Measurements from ENCODE around the gene CTSF. TPM values are rescaled to one million over a fixed set of nuclear protein-coding genes. Genes with fewer than 3 reads are reported as not detected.

Gene CTSF
- total RNA-seq, 2 experiments from 2014 or later, result 0.70 to 0.90 TPM

DNA sequence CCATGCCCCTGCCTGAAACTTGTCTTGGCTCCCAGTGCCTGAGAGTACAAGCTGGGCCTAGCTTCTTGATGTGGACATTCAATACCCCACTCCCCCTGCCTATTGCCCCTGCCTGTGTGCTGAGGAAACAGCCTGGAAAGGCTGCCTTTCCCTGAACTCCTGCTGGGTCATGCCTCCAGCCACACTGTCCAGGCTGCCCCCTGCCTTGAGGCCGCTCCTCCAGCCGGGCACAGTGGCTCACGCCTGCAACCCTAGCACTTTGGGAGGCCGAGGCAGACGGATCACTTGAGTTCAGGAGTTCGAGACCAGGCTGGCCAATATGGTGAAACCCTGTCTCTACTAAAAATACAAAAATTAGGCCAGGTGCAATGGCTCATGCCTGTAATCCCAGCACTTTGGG, 34.7 kb upstream of the CTSF start:
- POLR2A ChIA-PET, result interaction anchor here (1.1 to 1.2 kb wide), 2 partner anchors 13 to 16 kb away, joined by 3 to 4 read pairs; partner anchors contain the start of gene RBM14
- Mint-ChIP-seq H3K4me3 (no peak overlapping the region), H3K27me3 (ENCODE audit: low read depth) (no peaks in the 10 kb centered on the region), H3K9me3 (ENCODE audit: insufficient read depth) (no peaks in the 10 kb centered on the region), H3K36me3 (ENCODE audit: low read depth) (peaks cover 16% of the 10 kb centered on the region), H3K4me1 (ENCODE audit: low read depth) (no peaks in the 10 kb centered on the region), H3K27ac (peak overlapping the region; percentile 15)
- no peak for ATAC-seq
- no peak for DNase-seq
- CTCF ChIA-PET, result no interaction called here

DNA sequence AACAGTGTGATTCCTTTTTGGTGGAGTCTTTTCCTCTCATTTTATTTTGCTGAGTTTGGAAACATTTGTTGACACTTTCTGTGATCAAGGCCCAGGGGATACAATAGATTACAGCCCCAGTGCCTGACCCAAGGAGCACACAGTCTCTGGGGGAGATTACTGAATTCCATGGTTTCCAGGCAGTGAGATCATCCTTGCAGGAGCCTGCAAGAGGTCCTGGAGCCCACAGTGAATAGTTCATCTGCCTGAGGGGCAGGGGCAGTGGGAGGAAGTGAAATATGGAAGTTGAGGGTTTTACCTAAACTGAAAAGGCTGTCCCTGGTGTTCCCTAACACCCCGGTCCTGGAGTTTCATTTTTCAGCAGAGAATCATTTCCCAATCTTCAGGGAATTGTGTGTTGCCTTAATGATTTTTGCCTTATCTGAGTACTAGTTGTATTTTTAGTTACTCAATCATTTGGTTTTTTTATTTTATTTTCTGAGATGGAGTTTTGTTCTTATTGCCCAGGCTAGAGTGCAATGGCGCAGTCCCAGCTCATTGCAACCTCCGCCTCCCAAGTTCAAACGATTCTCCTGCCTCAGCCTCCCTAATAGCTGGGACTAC, 32.3 kb upstream of the CTSF start:
- Mint-ChIP-seq H3K27me3 (ENCODE audit: low read depth) (no peaks in the 10 kb centered on the region), H3K27ac (no peak overlapping the region), H3K4me3 (no peak overlapping the region), H3K4me1 (ENCODE audit: low read depth) (peaks cover 3% of the 10 kb centered on the region), H3K9me3 (ENCODE audit: insufficient read depth) (no peaks in the 10 kb centered on the region), H3K36me3 (ENCODE audit: low read depth) (peaks cover 10% of the 10 kb centered on the region)
- no peak for ATAC-seq
- no peak for DNase-seq
- CTCF ChIA-PET, result no interaction called here
- POLR2A ChIA-PET, result interaction anchor here (0.8 kb wide), 1 partner anchor 21 kb away, joined by 3 read pairs; no protein-coding TSS in a partner anchor

DNA sequence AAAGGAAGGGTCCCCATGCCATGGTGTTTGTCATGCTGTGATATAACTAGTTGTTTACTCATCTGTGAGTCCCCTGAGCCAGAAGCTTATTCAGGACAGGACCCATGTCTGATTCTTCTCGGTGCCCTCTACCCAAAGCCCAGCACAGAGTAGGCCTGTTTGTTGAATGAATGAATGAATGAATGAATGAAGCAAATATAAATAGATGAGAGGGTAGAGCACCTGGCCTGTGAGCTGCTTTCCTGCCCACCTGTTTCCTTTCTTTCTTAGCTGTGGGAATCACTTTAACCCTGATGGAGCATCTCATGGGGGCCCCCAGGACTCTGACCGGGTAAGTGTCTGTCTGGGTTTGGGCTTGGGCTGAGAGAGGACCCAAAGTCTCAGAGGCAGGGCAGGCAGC, 31.8 kb upstream of the CTSF start:
- POLR2A ChIA-PET, result interaction anchor here (0.8 kb wide), 1 partner anchor 17 kb away, joined by 3 read pairs; the partner anchor contains the start of gene RBM14
- ATAC-seq, result no peak
- Mint-ChIP-seq H3K9me3 (ENCODE audit: insufficient read depth) (no peaks in the 10 kb centered on the region), H3K4me1 (ENCODE audit: low read depth) (peaks cover 8% of the 10 kb centered on the region), H3K36me3 (ENCODE audit: low read depth) (peaks cover 10% of the 10 kb centered on the region), H3K27ac (no peak overlapping the region), H3K27me3 (ENCODE audit: low read depth) (no peaks in the 10 kb centered on the region), H3K4me3 (no peak overlapping the region)
- CTCF ChIA-PET, result interaction anchor here (0.7 kb wide), 1 partner anchor 175 kb away, joined by 3 read pairs; no protein-coding TSS in a partner anchor
- no peak for DNase-seq

DNA sequence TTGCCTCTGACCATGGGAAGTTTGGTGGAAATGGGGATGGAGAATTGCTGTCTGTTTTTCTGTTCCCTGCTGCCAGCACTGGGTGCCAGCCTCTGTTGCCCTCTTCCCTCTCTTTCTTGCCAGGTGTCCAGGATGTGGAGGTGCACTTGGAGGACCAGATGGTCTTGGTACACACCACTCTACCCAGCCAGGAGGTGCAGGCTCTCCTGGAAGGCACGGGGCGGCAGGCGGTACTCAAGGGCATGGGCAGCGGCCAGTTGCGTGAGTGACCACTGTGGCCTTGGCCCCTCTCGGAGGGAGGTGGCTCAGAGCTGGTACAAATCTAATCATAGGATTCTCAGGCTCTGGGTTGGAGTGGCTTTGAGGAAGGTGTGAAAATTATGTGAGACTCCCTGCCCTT, 30.6 kb upstream of the CTSF start:
- no peak overlapping the region for H3K4me3 Mint-ChIP-seq
- H3K27ac Mint-ChIP-seq, result no peak overlapping the region
- H3K36me3 Mint-ChIP-seq (ENCODE audit: low read depth), result peaks cover 10% of the 10 kb centered on the region
- H3K27me3 Mint-ChIP-seq (ENCODE audit: low read depth), result no peaks in the 10 kb centered on the region
- CTCF ChIA-PET, result no interaction called here
- peaks cover 18% of the 10 kb centered on the region for H3K4me1 Mint-ChIP-seq (ENCODE audit: low read depth)
- ATAC-seq, result no peak
- POLR2A ChIA-PET, result interaction anchor here (0.7 to 0.8 kb wide), 2 partner anchors 9 to 44 kb away, joined by 3 read pairs; no protein-coding TSS in a partner anchor
- H3K9me3 Mint-ChIP-seq (ENCODE audit: insufficient read depth), result no peaks in the 10 kb centered on the region
- DNase-seq, result no peak

DNA sequence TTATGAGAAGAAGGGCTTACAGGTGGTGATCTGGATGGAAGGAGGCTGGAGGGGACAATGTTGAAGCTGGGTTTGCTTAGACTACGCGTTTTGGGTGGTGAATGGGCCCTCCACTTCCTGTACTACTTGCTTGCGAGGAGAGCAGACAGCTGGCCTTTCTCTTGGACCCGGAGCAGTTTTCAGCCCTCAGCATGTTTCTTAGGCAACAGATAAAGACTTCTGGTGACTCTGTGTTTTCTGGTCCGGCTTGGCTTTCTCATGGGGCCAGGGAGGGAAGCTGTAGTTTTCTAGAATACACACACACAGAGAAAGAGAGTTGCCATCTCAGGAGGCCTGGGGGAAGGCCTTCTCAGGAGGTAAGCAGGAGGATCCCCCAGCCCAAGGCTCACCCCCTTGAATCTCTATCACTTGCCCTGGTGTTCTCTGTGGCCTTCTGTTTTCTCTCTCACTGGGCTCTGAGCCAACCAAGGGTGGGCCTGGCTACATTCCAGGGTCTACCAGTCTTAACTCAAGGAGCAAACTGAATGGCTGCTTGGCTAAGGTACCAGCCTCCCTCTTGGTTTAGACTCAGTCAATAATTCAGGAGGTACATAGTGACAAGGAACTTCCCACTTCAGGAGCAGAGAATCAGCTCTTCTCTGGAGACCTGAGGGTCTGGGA, 27.0 kb upstream of the CTSF start:
- H3K36me3 Mint-ChIP-seq (ENCODE audit: low read depth), result peaks cover 9% of the 10 kb centered on the region
- peak; percentile 47 for DNase-seq
- POLR2A ChIA-PET, result interaction anchor here (0.6 to 3.0 kb wide), 6 partner anchors 10 to 248 kb away, joined by 3 to 35 read pairs (median 4); partner anchors contain the start of genes RBM14, RBM4 and RCE1
- ATAC-seq, result peak; percentile 3
- CTCF ChIA-PET, result interaction anchor here (0.8 to 7.9 kb wide), 7 partner anchors 15 to 104 kb away, joined by 3 to 63 read pairs (median 8); partner anchors contain the start of genes RBM4, RBM4B and ZDHHC24
- peaks cover 37% of the 10 kb centered on the region for H3K4me1 Mint-ChIP-seq (ENCODE audit: low read depth)
- no peaks in the 10 kb centered on the region for H3K27me3 Mint-ChIP-seq (ENCODE audit: low read depth)
- H3K27ac Mint-ChIP-seq, result peak overlapping the region; percentile 81
- H3K4me3 Mint-ChIP-seq, result peak overlapping the region; percentile 46
- no peaks in the 10 kb centered on the region for H3K9me3 Mint-ChIP-seq (ENCODE audit: insufficient read depth)

DNA sequence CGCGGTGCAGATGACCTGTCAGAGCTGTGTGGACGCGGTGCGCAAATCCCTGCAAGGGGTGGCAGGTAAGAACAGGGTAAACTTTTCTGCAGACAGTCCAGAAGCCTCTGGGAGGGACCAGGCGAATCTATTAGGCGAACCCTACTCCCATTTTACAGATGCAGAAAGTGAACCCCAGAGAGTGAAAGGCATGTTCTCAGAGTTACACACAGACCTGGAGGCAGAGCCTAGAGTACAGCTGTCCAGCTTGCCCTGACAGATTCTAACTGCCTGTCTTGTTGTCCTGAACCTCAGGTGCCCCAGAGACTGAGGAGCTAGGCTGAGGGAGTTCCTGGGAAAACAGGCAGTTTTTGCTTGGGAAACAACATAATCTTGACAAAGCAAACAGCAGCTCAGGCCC, 25.2 kb upstream of the CTSF start:
- DNase-seq (no peak), ATAC-seq (no peak)
- peaks cover 4% of the 10 kb centered on the region for H3K36me3 Mint-ChIP-seq (ENCODE audit: low read depth)
- peak overlapping the region; percentile 98 for H3K27ac Mint-ChIP-seq
- no peaks in the 10 kb centered on the region for H3K9me3 Mint-ChIP-seq (ENCODE audit: insufficient read depth)
- CTCF ChIA-PET, result interaction anchor here (0.7 to 7.9 kb wide), 8 partner anchors 10 to 84 kb away, joined by 3 to 63 read pairs (median 6); partner anchors contain the start of genes RBM14, RBM4B and ZDHHC24
- H3K27me3 Mint-ChIP-seq (ENCODE audit: low read depth), result no peaks in the 10 kb centered on the region
- POLR2A ChIA-PET, result interaction anchor here (0.8 to 3.0 kb wide), 5 partner anchors 16 to 46 kb away, joined by 3 to 35 read pairs (median 6); partner anchors contain the start of genes RBM14 and RBM4
- H3K4me3 Mint-ChIP-seq, result peak overlapping the region; percentile 100
- H3K4me1 Mint-ChIP-seq (ENCODE audit: low read depth), result peaks cover 37% of the 10 kb centered on the region

DNA sequence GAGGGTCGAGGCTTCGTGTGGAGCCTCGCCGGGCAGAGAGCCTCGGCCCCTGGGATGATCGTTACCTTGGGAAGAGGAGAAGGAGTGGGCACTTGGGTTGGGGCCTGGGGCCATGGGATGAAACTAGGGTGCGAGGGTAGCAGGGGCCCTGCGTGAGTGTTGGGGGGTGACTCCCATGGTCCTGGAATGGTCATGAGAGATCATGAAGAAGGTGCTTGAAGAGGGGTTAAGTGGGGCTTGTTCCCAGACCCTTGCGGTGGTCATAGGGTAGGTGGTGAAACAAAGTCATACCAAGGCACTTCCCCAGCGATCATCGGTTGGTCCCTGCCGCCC, 24.9 kb upstream of the CTSF start:
- DNase-seq (no peak), ATAC-seq (no peak)
- Mint-ChIP-seq H3K36me3 (ENCODE audit: low read depth) (peaks cover 3% of the 10 kb centered on the region), H3K4me3 (peak overlapping the region; percentile 100), H3K4me1 (ENCODE audit: low read depth) (peaks cover 37% of the 10 kb centered on the region), H3K27me3 (ENCODE audit: low read depth) (no peaks in the 10 kb centered on the region), H3K27ac (peak overlapping the region; percentile 98), H3K9me3 (ENCODE audit: insufficient read depth) (no peaks in the 10 kb centered on the region)
- ChIA-PET POLR2A (interaction anchor here (0.8 to 3.0 kb wide), 8 partner anchors 17 to 221 kb away, joined by 3 to 35 read pairs (median 5); partner anchors contain the start of genes RBM14, RBM4 and SLC29A2), CTCF (interaction anchor here (1.0 to 7.9 kb wide), 15 partner anchors 12 to 249 kb away, joined by 3 to 63 read pairs (median 5); partner anchors contain the start of genes CTSF, RBM14, RBM4 and RBM4B)

DNA sequence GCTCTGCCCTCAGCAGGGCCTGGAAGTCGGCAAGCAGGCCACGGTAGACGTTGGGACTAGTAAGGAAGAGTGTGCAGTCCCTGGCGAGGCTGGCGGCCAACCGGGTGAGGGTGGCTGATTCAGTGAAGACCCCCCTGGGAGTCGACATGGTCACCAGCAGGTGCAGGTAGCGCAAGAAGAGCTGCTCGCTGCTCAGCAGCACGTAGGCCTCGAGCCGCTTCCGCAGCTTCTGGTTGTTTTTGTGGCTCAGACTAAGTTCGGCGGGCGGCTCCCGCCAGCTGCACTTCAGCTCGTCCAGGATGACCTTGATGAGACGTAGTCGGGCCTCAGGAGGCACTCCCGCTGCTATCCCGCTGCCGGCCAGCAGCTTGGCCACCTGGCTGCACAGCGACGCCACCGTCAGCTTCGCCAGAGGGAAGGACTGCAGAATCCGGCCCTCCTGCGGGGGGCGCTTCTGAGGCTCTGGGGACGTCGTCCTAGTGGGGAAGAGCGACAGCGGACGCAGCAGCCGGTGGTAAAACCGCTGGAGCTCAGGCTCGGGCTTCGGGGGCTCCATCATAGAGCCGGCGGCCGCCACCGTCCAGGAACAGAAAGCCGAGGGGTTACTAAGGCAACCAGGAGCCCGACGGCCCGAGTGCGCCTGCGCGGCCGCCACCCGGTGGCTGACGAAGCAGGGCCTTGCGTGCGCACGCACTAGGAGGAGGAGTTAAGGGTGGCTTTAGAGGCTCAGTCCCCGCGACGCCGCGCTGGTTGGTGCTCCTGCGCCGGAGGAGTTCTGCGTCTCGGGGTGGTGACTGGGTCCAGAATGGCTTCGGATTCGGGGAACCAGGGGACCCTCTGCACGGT, 24.3 kb upstream of the CTSF start, which contains the start of the genes CCDC87 and CCS:
Gene CCDC87, minus strand, starts transcription at position 607 of the 846 bp plus-strand sequence. Its CDS starts 48 bp downstream, at position 559.
Gene CCS, plus strand, starts transcription at position 729 of the 846 bp plus-strand sequence. Its CDS starts 77 bp downstream, at position 806.
- H3K9me3 Mint-ChIP-seq (ENCODE audit: insufficient read depth), result no peaks in the 10 kb centered on the region
- peaks cover 3% of the 10 kb centered on the region for H3K36me3 Mint-ChIP-seq (ENCODE audit: low read depth)
- DNase-seq, result peak; percentile 99
- ChIA-PET POLR2A (interaction anchor here (0.6 to 2.5 kb wide), 8 partner anchors 24 to 221 kb away, joined by 3 to 10 read pairs (median 4); partner anchors contain the start of genes RBM14, RBM4 and SLC29A2), CTCF (interaction anchor here (0.8 to 7.9 kb wide), 21 partner anchors 9 to 249 kb away, joined by 3 to 63 read pairs (median 5); partner anchors contain the start of genes CTSF, DPP3, RBM14 and RBM4)
- peak; percentile 97 for ATAC-seq
- peak within 1 kb of the TSS; percentile 98 for H3K27ac Mint-ChIP-seq
- peak within 1 kb of the TSS; percentile 100 for H3K4me3 Mint-ChIP-seq
- H3K27me3 Mint-ChIP-seq (ENCODE audit: low read depth), result no peaks in the 10 kb centered on the region
- H3K4me1 Mint-ChIP-seq (ENCODE audit: low read depth), result peaks cover 37% of the 10 kb centered on the region

DNA sequence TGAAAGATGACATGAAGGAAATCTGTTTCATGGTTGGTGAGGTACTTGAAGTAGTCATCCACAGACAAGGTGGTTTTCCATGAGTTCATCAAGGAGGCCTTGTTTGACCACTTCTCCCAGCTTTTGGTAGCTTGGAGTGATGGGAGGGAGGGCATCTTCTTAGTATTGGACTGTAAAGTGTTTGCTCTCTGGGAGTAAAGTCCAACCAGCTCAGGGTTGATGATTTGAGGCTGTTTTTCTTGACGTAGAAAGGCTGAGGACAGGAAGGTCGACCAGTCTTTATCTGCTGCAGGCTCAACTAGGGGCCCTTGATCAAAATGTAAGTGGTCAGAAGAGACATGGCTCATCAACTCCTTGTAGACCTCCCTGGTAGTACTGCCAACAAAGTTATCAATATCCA, 22.8 kb upstream of the CTSF start:
- ATAC-seq, result no peak
- POLR2A ChIA-PET, result interaction anchor here (0.6 to 1.5 kb wide), 5 partner anchors 25 to 87 kb away, joined by 3 to 5 read pairs (median 3); partner anchors contain the start of genes RBM14 and RBM4B
- Mint-ChIP-seq H3K36me3 (ENCODE audit: low read depth) (peaks cover 3% of the 10 kb centered on the region), H3K4me3 (no peak overlapping the region), H3K27ac (no peak overlapping the region), H3K9me3 (ENCODE audit: insufficient read depth) (no peaks in the 10 kb centered on the region), H3K4me1 (ENCODE audit: low read depth) (peaks cover 37% of the 10 kb centered on the region), H3K27me3 (ENCODE audit: low read depth) (no peaks in the 10 kb centered on the region)
- CTCF ChIA-PET, result interaction anchor here (0.8 to 7.9 kb wide), 6 partner anchors 10 to 86 kb away, joined by 3 to 63 read pairs (median 8); partner anchors contain the start of genes RBM4 and RBM4B
- no peak for DNase-seq

DNA sequence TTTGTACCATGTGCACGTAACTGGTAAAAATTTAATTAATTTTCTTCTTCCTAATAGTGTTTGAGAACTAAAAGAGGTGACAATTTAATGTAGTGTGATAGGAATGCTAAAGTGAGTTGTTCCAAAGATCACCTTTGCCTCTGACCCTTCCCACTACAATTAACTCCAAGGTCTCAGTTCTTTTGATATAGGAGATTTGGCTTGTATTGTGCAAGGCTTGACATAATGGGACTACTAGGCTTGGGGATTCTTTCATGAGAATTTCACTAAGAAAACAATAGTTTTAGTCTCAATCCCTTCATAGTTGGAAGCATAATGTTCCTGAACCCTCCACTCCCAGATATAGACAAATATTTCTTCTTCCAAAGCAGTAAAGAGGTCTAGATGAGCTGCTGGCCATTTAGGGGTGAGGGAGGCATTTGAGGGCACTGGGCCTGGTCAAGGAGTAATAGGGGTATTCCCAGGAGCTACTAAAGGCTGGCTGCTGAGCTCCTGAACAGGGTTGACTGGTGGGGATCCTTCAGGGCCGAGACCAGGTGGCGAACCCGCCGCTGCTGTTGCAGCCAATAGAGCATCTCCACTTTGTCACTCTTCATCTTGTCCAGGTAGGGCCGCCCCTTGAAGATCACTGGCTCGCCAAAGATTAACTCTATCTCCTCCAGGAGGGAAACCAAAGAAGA, 21.7 kb upstream of the CTSF start:
- no peak for DNase-seq

More for the DNA sequence above, 21.7 kb upstream of the CTSF start:
- Mint-ChIP-seq H3K27me3 (ENCODE audit: low read depth) (no peaks in the 10 kb centered on the region), H3K27ac (no peak overlapping the region), H3K4me3 (no peak overlapping the region), H3K9me3 (ENCODE audit: insufficient read depth) (no peaks in the 10 kb centered on the region), H3K36me3 (ENCODE audit: low read depth) (peaks cover 3% of the 10 kb centered on the region), H3K4me1 (ENCODE audit: low read depth) (peaks cover 27% of the 10 kb centered on the region)
- ATAC-seq, result no peak
- CTCF ChIA-PET, result interaction anchor here (0.8 to 7.9 kb wide), 6 partner anchors 9 to 87 kb away, joined by 3 to 63 read pairs (median 8); partner anchors contain the start of genes RBM4 and RBM4B
- POLR2A ChIA-PET, result interaction anchor here (1.5 kb wide), 2 partner anchors 26 to 88 kb away, joined by 4 to 5 read pairs; partner anchors contain the start of genes RBM14 and RBM4B
